ENCODE measurements around the gene CCDC149.

- no peak for TF ChIP-seq CTCF (conservative IDR thresholded peaks at IDR 0.05)
- no peak for TF ChIP-seq ZFX (IDR thresholded peaks at IDR 0.05)
These were observed 107.8 kb downstream of the CCDC149 start for GRCh38 chr4:24805067-24805466.
